Breast epithelium (tissue), 3 donors: ENCODE data around the gene DUSP7.

Experiments
- POLR2A ChIP-seq: fragments of 450-650 bp; IDR thresholded peaks from one replicate; pipeline ENCODE4 v1.6.1; 2016; ENCODE audit warnings: antibody characterized with exemption, mild to moderate bottlenecking, moderate library complexity
- POLR2AphosphoS5 ChIP-seq, 3 donors: sonication (generic); formaldehyde crosslinking; IDR thresholded peaks; one replicate each; pipeline ENCODE4 v1.6.1; 2017; ENCODE audit warnings: antibody characterized with exemption in 3 of 3
- TF ChIP-seq, protein P1 (sequence below), 3 donors: fragments of 450-650 bp; IDR thresholded peaks; one replicate each; pipeline ENCODE4 v1.5.1; 2016 to 2017; ENCODE audit warnings: antibody characterized with exemption in 3 of 3, mild to moderate bottlenecking in 3 of 3, moderate library complexity in 3 of 3

DNA sequence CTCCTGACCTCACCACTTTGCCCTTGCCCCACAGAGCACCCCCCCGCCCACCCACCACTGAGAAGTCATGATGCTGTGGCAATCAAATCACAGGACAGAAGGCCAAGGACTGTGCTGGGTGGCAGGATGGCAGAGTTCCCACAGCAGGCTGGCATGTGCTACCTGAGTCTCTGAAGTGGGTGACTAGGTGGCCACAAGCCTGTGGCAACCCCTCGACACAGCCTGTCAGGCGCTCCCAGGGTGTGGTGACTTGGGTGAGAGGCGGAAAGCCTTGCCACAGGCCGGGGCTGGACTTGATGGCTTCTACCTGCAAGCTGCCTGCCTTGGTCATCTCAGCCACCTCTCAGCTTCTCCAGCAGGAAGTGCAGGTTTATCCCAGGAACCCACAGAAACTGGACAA, 15.6 kb upstream of the DUSP7 start:
- TF ChIP-seq POLR2AphosphoS5 (IDR thresholded peaks at IDR 0.05) (no peak), POLR2A (no peak)
- TF ChIP-seq, protein P1, sequence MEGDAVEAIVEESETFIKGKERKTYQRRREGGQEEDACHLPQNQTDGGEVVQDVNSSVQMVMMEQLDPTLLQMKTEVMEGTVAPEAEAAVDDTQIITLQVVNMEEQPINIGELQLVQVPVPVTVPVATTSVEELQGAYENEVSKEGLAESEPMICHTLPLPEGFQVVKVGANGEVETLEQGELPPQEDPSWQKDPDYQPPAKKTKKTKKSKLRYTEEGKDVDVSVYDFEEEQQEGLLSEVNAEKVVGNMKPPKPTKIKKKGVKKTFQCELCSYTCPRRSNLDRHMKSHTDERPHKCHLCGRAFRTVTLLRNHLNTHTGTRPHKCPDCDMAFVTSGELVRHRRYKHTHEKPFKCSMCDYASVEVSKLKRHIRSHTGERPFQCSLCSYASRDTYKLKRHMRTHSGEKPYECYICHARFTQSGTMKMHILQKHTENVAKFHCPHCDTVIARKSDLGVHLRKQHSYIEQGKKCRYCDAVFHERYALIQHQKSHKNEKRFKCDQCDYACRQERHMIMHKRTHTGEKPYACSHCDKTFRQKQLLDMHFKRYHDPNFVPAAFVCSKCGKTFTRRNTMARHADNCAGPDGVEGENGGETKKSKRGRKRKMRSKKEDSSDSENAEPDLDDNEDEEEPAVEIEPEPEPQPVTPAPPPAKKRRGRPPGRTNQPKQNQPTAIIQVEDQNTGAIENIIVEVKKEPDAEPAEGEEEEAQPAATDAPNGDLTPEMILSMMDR (IDR thresholded peaks at IDR 0.05), result no peak
